ENCODE measurements around the gene EOLA1.
"Not testable (repeated sequence)": the region's sequence is repeated elsewhere in the genome, so short reads cannot be mapped to it uniquely, and the experiment has no call there.

Gene EOLA1

DNA sequence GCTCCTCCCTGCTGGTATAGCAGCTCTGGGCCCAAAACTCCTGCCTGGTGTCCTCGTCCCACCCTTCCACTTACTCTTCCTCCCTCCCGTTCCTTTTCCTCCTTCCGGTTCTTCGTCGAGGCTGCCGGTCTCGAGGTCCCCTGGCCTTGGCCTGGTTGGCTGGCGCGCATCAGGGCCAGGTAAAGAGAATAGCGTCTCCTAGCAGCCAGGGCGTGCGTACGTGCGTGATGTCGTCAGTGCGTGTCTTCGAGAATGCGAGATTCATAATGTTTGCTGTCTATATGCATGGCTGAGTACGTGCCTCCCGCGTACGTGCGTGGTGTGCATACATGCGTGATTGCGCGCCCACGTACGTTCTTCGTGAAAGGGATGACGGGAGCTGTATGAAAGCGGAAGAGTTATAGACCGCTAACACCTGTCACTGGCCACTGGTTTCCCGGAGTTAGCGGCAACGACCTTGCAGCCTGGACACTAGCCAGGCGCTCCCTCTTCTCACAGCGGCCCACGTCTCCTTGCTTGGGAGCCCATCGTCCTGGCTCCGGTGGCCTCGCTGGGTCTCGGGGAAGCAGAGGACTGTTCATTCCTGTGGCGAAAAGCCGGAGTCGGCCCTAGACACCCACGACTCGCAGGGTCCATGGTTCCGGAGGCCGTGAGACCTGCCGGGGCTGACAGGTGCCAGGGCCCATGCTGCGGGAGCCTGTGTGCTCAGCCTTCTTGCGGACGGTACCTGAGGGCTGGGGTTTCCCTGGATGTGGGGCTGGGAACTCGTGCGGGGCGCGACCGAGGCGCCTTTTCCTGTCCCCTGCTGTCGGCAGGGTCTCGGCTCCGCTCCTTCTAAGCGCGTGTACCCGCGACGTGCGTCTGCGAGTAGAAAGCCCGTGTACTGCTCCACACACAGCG is at the start of gene EOLA1:
TSS of gene EOLA1 (plus strand) at position 392 of the 900 bp plus-strand sequence. CDS start 4,619 bp downstream, outside the sequence.
- DNase-seq = peak; percentile 97

DNA sequence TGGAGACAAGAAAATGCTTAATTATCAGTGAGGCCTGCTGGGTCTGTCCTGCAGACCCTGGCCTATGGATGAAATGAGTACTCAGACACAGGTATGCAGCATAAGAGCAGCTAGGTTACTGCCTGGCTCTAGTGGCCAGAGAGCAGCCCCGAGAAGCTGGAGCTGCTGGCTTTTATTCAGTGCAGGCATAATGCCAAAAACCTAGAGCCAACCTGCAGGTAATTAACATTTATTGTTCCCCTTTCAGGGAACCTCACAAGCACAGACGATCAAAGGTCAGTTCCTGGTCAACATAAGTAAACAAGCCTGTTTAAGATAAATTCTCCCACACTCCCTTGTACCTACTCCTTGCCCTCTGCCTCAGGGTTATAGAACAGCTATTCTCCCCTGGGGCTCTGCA is 49.0 kb upstream of the EOLA1 start:
- DNase-seq = no peak

DNA sequence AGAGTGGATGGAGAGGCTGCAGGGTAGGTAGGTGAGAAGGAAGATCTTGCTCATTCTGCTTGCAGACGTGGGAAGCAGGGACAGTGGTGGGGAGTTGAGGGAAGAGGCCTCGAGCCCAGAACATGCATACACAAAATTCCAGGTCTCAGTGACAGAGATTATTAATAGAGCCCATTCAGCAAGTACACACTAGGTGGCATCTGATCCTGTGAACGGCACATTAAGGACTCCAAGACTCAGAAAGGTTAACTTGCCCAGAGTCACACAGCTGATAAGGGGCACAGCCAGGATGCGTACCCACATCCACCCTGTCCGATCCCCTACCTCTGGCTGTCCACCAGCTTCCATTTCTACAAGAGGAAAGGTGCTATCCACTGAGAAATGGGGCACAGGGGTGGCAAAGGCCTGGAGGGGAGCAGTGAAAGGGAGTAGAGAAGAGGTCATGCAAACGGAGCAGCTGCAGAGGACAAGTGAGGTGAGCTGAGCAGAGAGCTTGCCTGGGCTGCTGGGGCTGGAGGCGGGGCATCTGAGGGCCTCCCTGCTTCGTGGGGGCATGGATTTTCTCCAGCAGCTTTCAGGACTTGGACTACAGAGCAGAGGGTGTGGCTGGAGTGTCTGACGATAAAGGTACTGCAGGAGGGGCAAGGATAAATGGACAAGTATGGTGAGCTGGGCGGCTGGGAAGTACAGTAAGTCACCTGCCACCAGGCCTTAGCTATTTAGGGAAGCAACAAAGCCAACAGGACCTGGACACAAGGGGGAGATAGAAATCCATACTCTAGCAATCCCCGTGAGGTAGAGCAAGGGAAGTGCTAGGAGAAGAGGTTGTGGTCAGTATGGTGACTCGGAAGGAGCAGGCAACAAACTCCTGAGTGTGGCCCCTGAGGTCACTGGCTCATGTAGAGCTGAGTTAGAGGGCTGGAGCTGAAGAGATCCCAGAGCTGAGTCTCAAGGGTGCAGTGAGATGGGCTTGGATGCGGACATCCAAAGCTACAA is 46.9 kb upstream of the EOLA1 start:
- peak; percentile 33 for DNase-seq

DNA sequence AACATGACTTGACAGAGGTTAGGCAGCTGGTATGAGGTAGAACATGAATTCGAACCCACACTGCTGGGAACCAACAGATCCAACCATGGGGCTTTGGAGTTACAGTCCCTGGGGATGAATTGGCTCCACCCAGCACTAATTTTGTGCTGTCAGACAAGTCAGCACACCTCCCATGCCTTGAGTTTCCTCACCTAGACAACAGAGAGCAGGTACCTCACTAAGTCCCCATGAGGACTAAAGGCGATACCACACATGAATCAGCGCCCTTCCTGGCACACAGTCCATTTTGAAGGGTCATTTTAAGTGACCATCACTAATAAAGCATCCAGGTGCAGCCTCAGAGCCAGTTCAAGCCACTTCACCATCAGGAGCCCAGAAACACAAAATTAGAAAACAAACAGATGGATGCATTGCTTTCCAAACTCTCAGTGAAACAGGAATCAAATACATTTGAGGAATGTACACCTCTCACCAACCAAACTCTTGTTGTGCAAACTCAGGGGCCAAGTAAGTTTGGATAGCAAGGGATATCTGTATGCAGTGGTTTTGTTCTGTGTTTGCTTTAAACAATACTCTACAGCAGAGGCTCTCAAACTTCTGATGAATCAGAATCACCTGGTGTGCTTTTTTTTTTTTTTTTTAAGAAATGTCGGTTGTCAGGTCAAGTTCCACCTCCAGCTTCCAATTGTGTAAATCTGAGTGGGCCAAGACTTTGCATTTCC is 45.8 kb upstream of the EOLA1 start:
- DNase-seq = no peak

DNA sequence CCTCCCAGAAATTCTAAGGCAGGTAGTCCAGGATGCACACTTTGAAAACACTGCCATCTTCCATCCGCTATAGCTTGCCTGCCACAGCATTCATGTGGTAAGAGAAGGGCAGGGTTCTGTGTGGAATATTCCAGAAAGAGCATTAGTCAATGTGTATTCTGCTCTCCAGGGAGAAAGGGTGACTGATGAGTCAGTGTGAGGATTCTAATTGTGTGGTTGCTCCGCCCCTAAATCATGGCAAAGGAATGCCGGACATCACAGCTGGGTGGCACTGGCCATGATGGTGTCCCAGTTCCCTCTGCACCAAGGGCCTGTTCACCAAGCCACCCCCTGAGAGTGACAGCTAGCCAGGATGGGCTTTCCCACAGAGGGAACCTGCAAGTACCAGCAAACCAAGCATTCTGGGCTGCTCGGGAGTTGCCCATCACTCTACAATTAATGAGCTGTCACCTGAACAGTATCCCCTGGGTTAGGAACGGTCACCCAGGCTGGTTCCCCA is 45.2 kb upstream of the EOLA1 start:
- DNase-seq = no peak

DNA sequence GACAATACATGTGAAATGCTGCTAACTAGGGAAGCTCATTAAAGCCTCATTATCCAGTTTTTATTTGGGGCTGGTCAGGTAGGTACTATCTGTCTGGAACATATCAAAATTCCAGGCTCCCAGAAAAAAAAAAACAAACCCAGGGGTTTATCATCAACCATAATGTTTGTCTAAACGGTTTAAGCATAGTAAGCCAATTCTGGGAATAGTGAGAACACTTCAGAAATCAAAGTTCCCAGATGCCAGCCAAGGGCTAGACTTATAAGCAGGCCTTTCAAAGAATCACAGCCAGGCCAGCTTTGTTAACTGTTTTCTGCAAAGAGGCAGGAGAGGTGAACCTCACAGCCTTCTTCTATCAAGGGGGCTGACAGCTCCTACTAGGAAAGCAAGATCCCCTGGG is 43.8 kb upstream of the EOLA1 start:
- DNase-seq = no peak

DNA sequence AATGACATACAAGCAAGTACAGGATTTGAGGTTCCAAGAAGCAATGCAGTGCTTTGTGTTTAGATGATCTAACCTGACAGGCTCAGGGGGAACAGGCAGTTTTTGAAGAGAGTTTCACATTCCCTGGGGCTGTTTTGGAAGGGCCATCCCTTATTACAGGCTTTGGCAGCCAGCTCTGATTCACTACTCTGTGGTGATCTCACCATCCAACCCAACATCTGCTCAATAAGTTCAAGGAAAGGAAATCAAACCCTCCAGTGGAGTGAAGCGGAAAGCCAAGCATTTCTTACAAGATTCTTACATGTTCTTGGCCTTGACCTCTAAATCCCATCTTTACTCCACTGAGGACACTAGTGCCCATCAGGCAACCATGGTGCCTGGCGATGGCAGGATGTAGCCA is 43.2 kb upstream of the EOLA1 start:
- no peak for DNase-seq

DNA sequence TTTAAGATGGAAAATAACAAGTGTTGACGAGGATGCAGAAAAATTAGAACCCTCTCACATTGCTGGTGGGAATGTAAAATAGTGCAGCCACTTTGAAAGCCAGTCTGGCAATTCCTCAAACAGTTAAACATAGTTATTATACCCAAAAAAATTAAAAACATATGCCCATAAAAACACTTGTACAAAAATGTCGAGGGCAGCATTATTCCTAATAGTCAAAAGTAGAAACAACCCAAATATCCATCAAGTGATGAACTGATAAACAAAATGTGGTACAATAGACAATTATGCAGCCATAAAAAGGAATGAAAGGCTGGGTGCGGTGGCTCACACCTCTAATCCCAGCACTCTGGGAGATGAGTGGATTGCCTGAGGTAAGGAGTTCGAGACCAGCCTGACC is 42.0 kb upstream of the EOLA1 start:
- no peak for DNase-seq

DNA sequence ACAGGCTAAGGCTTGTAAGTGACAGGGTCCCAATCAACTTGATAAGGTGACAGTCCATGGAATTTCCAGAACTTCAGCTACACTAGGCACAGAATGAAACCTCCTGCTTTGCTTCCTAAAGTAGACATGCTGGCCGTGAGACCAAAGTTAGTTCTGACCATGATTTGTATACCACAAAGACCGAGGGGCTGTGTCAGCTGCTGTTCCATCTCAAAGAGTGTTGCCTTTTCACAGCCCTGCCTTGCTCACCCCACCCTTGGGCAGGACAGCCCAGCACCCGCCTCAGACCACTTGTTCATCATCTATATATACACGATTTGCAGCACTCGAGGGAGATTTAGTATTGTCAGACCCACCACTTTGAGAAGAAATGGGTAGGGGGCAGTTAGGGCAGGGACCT is 41.0 kb upstream of the EOLA1 start:
- no peak for DNase-seq

DNA sequence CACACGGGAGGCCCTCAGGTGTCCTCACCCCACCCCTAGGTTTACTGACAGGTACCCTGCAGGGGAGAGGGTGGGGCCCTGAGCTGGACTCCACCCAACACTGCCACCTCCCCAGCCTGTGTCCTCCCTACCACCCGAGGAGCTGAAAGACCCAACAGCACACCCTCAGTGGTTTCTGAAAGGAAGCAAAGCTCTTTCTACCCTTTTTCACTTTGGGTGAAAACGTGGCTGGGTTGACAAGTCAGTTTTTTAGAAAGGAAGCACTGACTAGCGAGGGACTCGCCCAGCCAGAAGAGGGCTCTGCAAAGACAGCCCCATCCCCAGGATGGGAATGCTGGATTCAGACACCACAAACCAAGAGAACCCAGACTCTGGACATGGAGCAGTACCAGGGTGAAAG is 37.9 kb upstream of the EOLA1 start:
- not testable (repeated sequence) for DNase-seq

DNA sequence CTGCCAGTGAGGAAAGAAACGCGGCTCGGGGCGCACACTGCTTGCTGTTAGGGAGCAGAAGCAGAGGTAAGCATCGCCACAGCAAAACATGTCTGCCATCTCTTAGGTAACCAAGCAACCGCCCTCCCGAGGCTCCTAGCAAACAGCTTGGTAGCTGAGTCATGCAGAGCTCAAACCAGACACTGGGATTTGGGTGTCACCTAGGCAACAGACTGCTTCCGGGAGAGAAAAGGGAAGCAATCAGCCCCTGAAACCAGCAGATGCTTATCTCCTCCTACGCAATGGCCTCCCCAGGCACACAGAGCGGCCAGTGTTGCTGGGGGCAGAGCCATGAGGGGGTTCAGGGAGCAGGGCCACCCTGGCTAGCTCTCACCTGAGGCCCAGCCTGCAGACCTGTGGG is 37.4 kb upstream of the EOLA1 start:
- peak; percentile 81 for DNase-seq

DNA sequence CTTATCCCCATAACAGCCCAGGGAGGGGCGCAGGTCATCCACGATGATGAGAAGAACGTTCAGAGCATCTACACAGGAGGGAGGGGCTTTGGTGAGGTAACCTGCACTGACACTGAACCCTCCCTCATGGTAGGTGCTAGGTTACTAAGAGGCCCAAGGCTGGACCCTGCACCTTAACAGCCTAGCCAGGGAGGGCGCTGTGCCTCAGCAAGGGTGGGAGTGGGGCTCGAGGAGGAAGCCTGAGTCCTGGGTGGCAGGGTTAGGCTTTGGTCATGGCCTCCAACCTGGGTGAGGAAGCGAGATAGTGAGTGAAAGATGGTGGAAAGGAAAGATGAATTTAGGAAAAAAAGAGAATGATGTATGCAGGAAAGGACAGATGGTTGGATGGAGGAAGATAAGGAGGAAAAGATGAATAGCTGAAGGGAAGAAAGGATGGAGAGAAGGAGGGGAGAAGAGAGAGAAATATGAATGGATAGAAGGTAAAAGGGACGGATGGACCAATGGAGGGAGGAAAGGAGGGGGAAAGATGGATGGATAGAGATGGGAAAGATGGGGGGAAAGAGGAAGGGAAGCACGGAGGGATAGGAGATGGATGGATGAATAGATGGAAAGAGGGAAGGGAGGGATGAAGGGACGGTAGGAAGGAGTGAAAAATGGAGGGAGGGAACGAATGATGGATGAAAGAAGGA is 36.4 kb upstream of the EOLA1 start:
- peak; percentile 64 for DNase-seq

DNA sequence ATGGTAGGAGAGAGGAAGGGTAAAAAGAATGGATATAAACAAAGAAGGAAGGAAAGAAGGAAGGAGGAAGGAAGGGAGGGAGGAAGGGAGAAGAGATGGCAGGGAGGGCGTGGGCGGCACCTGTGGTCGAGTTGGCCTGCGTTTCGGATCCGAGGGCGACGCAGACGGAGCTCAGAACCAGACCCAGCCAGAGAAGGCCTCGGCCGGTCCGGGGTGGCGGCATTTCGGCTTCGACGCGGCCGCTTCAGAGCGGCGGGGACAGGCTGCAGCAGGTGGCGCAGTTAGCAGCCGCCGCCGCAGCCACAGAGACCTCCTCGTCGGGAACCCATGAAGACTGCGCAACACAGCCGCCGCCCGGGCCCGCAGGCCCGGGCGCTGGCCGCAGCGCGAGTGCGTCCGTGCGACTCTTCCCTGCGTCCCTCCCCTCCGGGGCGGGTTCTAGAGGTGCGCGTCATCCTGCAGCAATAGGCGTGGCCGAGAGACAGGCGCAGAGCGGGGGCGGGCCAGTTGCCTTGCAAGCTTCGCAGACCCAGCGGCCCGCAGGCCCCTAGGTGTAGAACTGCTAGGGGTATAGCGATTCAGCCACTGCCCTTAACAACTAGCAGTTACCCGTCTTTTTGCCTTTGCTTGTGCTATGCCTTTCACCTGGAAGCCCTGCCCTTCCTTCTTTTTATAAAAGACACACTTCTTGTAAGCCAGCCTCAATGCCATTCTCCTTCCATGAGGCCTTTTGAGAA is 35.7 kb upstream of the EOLA1 start, which contains the start of gene IDS:
TSS of gene IDS (minus strand) at position 392 of the 737 bp plus-strand sequence. CDS start at position 223, 169 bp downstream.
- DNase-seq = peak; percentile 95

DNA sequence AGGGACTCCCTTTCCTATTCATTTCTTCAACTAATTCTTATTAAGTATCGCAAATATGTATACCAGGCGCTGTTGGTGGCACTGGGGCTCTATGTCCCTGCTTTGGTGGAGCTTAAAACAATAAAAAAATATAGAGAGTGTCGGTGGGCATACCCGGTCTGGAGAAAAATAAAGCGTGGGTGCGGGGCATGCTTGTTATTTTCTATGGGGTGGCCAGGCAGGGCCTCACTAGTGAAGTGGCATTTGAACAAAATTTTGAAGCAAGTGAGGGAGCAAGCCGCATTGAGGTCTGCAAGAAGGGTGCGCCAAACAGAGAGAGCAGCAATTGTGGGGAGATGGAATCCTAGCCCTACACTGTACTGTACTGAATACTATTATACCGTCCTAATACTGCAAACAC is 35.1 kb upstream of the EOLA1 start:
- no peak for DNase-seq

DNA sequence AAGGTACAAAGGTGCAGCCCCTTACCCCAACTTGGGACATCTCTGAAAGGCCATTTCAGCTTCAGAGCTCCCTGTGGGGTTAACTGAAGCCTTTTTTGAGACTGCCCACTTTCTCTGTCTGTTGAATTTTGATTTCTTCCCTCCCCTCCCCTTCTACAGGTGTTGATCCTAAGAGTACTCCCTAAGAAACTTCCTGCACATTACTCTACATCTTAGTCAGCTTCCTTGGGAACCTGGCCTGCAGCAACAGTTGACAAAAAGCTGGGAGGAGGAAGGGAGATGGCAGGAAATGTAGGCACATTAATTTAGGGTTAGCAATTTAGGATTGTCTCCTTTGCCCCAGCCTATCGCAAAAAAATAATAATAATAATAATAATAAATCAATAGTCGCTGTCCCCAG is 34.5 kb upstream of the EOLA1 start:
- DNase-seq = no peak

DNA sequence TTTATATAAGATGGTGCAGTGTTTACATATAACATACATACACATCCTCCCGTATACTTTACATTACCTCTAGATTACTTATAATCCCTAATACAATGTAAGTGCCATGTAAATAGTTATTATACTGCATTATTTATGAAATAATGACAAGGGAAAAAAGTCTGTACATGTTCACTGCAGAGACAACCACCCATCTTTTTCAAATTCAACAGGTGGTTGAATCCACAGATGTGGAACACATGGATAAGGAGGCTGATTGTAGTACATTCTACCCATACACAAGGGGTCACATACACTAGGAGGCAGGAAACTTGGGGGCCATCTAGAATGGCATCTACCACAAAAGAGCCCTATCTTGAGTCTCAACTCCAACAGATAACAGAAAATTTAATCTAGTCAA is 32.3 kb upstream of the EOLA1 start:
- DNase-seq = no peak

DNA sequence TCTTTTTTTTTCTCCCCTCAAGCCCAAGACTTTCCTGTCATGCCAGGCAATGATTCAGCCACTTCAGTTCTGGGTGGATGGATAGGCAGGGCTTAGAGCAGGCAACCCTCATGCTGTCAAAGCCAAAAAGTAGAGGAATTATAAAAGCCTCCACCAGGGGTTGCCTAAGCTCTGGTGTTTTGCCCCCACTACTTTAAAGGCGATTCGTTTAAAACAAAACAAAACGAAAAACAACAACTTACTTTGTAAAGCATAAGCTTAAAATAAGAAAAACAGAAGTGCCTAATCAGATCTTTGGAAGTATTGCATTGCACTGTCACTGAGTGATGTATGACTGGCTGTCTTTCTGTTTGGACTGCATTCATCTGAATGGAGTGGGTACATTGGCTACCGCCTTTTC is 30.4 kb upstream of the EOLA1 start:
- DNase-seq = peak; percentile 75

DNA sequence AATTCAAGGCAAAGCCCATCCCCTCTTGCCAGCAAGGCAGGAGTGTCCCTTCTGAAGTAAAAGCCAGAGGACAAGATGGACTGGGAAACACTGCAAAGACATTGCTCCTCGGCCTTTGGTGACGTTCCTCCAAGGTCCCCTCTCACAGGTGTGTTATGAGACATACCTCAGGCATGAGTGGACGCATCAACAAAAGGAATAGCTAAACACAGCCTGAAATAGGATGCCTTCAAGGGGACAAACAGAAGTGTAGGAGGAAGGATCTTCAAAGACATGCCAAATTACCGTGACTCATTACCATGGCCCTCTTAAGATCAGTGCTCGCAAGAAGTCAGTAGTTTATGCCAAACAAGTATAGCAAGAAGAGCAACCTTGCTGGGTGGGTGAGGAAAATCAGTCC is 29.7 kb upstream of the EOLA1 start:
- DNase-seq = no peak

DNA sequence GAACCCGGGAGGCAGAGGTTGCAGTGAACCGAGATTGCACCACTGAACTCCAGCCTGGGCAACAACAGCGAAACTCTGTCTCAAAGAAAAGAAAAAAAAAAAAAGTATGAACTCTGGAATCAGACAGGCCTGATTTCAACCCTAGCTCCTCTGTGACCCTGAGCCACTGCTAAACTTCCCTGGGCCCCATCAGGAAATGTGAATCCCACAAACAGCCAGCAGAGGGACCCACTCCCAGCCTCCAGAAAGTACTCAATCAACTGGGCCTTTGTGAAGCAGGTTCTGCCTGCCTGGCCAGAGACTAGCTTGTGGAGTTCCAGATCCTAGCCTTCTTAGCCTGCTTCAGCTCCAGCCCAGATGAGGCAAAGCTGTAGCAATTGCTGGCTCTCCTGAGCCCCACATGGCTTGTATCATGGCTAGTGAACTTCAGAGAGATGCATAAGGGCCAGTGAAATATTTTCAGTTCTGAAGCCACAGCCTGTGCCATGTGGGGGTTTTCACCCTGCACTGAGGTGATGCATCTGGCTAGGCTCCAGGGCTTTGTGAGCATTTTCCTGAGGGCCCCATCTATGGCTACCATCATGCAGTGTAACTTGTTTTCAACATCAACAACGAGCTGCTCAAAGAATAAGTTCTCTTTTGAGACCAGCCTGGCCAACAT is 28.5 kb upstream of the EOLA1 start:
- peak; percentile 78 for DNase-seq

DNA sequence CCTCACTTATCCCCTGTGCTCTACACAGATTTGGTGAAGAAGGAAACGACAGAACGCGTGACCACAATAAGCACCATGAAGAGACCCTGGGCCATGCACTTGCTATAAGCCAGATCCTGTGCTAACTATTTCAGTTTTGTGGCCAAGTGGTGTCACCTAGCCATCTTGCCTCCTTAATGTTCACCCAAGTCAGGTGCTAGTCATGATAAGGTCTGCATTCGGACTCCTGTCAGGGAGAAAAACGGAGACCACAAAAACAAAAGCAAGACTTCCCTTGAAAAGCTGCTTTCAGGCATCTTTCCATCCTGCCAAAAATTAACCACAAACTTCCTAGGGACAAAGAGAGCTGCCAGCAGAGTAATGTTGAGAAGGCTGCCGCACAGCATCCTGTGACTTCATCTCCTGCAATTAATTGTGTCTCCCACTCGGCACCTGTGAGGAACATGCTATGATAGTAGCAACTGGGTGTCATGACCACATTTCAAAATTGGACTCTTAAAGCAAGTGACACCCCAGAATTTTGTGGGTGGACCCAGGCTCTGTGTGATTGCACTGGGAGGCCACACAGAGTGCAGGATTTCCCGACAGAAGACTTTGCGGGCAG is 26.9 kb upstream of the EOLA1 start:
- peak; percentile 67 for DNase-seq
